ENCODE data around the gene ST6GALNAC3. TPM values are rescaled to one million over a fixed set of nuclear protein-coding genes. Genes with fewer than 3 reads are reported as not detected.
A peak's percentile ranks its signal among the peaks of the same experiment; 100 is the strongest.

The ST6GALNAC3 gene
- total RNA-seq, 1 experiment from 2014 or later, result 0.03 TPM

DNA sequence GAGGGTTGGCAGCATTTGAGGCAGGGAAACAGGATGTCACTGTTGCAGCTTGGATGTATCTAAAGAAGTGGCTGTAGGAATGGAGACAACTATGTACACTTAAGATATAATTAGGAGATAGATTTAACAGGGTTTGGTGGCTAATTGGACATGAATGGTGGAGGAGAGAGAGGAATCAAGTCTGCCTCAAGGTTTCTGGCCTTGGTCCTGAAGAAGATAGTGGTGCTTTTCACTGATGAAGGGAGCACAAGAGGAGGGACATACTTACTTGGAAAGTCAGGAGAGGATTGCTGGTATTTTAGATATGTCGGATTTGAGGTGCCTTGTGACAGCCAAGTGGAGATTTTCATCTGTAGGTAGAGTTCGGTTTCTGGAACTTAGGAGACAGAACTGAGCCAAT is 123.9 kb downstream of the ST6GALNAC3 start:
- DNase-seq (ENCODE audit: low read depth, low spot score) (no peak), ATAC-seq (no peak)
- BruUV-seq (replicated peaks), result no TSS peak
- H3K4me1 ChIP-seq (ENCODE audit: control insufficient read depth, insufficient read depth, low read length), result no peaks in the 10 kb centered on the region
- TF ChIP-seq TCF7L2 (IDR thresholded peaks at IDR 0.05; ENCODE audit: low read depth, low read length), result no peak
- TF ChIP-seq POLR2AphosphoS5 (IDR thresholded peaks at IDR 0.05; ENCODE audit: low read depth, low read length), result no peak
- TF ChIP-seq, protein P1, sequence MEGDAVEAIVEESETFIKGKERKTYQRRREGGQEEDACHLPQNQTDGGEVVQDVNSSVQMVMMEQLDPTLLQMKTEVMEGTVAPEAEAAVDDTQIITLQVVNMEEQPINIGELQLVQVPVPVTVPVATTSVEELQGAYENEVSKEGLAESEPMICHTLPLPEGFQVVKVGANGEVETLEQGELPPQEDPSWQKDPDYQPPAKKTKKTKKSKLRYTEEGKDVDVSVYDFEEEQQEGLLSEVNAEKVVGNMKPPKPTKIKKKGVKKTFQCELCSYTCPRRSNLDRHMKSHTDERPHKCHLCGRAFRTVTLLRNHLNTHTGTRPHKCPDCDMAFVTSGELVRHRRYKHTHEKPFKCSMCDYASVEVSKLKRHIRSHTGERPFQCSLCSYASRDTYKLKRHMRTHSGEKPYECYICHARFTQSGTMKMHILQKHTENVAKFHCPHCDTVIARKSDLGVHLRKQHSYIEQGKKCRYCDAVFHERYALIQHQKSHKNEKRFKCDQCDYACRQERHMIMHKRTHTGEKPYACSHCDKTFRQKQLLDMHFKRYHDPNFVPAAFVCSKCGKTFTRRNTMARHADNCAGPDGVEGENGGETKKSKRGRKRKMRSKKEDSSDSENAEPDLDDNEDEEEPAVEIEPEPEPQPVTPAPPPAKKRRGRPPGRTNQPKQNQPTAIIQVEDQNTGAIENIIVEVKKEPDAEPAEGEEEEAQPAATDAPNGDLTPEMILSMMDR (IDR thresholded peaks at IDR 0.05), result no peak
- TF ChIP-seq, protein P2, sequence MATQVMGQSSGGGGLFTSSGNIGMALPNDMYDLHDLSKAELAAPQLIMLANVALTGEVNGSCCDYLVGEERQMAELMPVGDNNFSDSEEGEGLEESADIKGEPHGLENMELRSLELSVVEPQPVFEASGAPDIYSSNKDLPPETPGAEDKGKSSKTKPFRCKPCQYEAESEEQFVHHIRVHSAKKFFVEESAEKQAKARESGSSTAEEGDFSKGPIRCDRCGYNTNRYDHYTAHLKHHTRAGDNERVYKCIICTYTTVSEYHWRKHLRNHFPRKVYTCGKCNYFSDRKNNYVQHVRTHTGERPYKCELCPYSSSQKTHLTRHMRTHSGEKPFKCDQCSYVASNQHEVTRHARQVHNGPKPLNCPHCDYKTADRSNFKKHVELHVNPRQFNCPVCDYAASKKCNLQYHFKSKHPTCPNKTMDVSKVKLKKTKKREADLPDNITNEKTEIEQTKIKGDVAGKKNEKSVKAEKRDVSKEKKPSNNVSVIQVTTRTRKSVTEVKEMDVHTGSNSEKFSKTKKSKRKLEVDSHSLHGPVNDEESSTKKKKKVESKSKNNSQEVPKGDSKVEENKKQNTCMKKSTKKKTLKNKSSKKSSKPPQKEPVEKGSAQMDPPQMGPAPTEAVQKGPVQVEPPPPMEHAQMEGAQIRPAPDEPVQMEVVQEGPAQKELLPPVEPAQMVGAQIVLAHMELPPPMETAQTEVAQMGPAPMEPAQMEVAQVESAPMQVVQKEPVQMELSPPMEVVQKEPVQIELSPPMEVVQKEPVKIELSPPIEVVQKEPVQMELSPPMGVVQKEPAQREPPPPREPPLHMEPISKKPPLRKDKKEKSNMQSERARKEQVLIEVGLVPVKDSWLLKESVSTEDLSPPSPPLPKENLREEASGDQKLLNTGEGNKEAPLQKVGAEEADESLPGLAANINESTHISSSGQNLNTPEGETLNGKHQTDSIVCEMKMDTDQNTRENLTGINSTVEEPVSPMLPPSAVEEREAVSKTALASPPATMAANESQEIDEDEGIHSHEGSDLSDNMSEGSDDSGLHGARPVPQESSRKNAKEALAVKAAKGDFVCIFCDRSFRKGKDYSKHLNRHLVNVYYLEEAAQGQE (IDR thresholded peaks at IDR 0.05; ENCODE audit: insufficient read depth in 1 of 2, low read depth in 2 of 2, low read length in 1 of 2), result peak in 1 of 2 experiments; percentile 39; a peak in 1 of 4 replicates
- TF ChIP-seq SIN3A (IDR thresholded peaks at IDR 0.05; ENCODE audit: borderline replicate concordance, insufficient read depth, low read depth, low read length), result no peak
- no peak overlapping the region for H3K4me3 ChIP-seq (ENCODE audit: low read depth in 2 of 2, low read length in 2 of 2)
- ChIA-PET CTCF (no interaction called here), POLR2A (no interaction called here)
- intact Hi-C loops (cut with micrococcal nuclease; ENCODE audit: unreplicated experiment), result no loop called here
- no peaks in the 10 kb centered on the region for H3K9me3 ChIP-seq (ENCODE audit: control insufficient read depth, insufficient read depth, low read depth, low read length)
- in situ Hi-C loops (cut with HindIII; ENCODE audit: low pct_unique_long_range_greater_than_20kb, low sequenced_read_pairs), result no loop called here
- H3K27me3 ChIP-seq (ENCODE audit: control insufficient read depth, insufficient read depth, low read length), result no peaks in the 10 kb centered on the region
- no peaks in the 10 kb centered on the region; the same call in 1 of the 2 replicates for H3K36me3 ChIP-seq (ENCODE audit: control insufficient read depth, insufficient read depth, low read length)
- H3K27ac ChIP-seq (ENCODE audit: low read length), result no peak overlapping the region

DNA sequence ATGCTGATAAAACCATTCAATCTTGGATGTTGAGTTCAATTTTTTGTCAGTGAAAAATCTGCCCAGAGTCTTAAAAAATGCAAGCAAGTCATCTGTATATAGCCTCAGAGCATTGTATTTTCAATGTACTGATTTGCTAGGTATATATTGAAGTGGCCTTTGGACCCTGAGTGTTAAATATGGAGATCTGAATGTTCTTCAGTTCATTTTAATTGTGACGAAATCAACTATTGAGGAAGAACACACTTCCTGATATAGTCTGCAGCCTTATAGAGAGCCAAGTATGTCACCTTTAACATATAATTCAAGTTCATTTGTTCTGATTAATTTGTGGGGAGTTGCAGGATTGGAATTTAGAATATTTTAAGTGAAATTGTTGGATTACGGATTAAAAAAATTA is 128.1 kb downstream of the ST6GALNAC3 start:
- H3K9me3 ChIP-seq (ENCODE audit: control insufficient read depth, insufficient read depth, low read depth, low read length), result no peaks in the 10 kb centered on the region
- CTCF ChIA-PET, result no interaction called here
- POLR2A ChIA-PET, result no interaction called here
- no peaks in the 10 kb centered on the region for H3K4me1 ChIP-seq (ENCODE audit: control insufficient read depth, insufficient read depth, low read length)
- no peak overlapping the region for H3K4me3 ChIP-seq (ENCODE audit: low read depth in 2 of 2, low read length in 2 of 2)
- intact Hi-C loops (cut with micrococcal nuclease; ENCODE audit: unreplicated experiment) (no loop called here), in situ Hi-C loops (cut with HindIII; ENCODE audit: low pct_unique_long_range_greater_than_20kb, low sequenced_read_pairs) (no loop called here)
- H3K36me3 ChIP-seq (ENCODE audit: control insufficient read depth, insufficient read depth, low read length), result no peaks in the 10 kb centered on the region; the same call in 1 of the 2 replicates
- BruUV-seq (replicated peaks), result no TSS peak
- TF ChIP-seq, protein P1 (IDR thresholded peaks at IDR 0.05), result no peak
- no peak for TF ChIP-seq POLR2AphosphoS5 (IDR thresholded peaks at IDR 0.05; ENCODE audit: low read depth, low read length)
- TF ChIP-seq TCF7L2 (IDR thresholded peaks at IDR 0.05; ENCODE audit: low read depth, low read length), result no peak
- TF ChIP-seq, protein P2 (IDR thresholded peaks at IDR 0.05; ENCODE audit: insufficient read depth in 1 of 2, low read depth in 2 of 2, low read length in 1 of 2), result no peak
- TF ChIP-seq SIN3A (IDR thresholded peaks at IDR 0.05; ENCODE audit: borderline replicate concordance, insufficient read depth, low read depth, low read length), result no peak
- H3K27ac ChIP-seq (ENCODE audit: low read length), result no peak overlapping the region
- no peak for DNase-seq (ENCODE audit: low read depth, low spot score)
- no peaks in the 10 kb centered on the region for H3K27me3 ChIP-seq (ENCODE audit: control insufficient read depth, insufficient read depth, low read length)
- ATAC-seq, result no peak
